Fibroblast of the conjunctiva (primary cell): ENCODE measurements around the gene SLC25A36.

Source experiments
- DNase-seq: peaks from one replicate; pipeline ENCODE4 v3.0.0-alpha.2; 2010; ENCODE audit warnings: low read depth

SLC25A36 gene

GRCh38 chr3:140941434-140942220, at the start of gene SLC25A36:
TSS of gene SLC25A36 (plus strand) at chr3:140941836. CDS start at chr3:140942055, 219 bp downstream.
- peak; percentile 95 for DNase-seq

GRCh38 chr3:140896997-140897396, 44.6 kb upstream of the SLC25A36 start:
- DNase-seq = no peak

GRCh38 chr3:140898340-140899180, 43.1 kb upstream of the SLC25A36 start:
- peak; percentile 72 for DNase-seq

GRCh38 chr3:140899363-140899762, 42.3 kb upstream of the SLC25A36 start:
- DNase-seq = no peak

GRCh38 chr3:140902791-140903190, 38.8 kb upstream of the SLC25A36 start:
- no peak for DNase-seq

- DNase-seq = no peak
Measured at GRCh38 chr3:140903196-140903595, 38.4 kb upstream of the SLC25A36 start.

GRCh38 chr3:140904521-140904920, 37.1 kb upstream of the SLC25A36 start:
- no peak for DNase-seq

GRCh38 chr3:140905559-140905958, 36.1 kb upstream of the SLC25A36 start:
- no peak for DNase-seq

GRCh38 chr3:140906785-140907184, 34.9 kb upstream of the SLC25A36 start:
- DNase-seq = no peak

- DNase-seq = no peak
Measured at GRCh38 chr3:140910860-140911259, 30.8 kb upstream of the SLC25A36 start.

GRCh38 chr3:140911822-140912221, 29.8 kb upstream of the SLC25A36 start:
- no peak for DNase-seq

GRCh38 chr3:140913728-140914127, 27.9 kb upstream of the SLC25A36 start:
- DNase-seq = no peak

GRCh38 chr3:140914384-140914945, 27.2 kb upstream of the SLC25A36 start:
- no peak for DNase-seq

- no peak for DNase-seq
Measured at GRCh38 chr3:140916603-140917002, 25.0 kb upstream of the SLC25A36 start.

GRCh38 chr3:140917772-140918171, 23.9 kb upstream of the SLC25A36 start:
- no peak for DNase-seq

- no peak for DNase-seq
Measured at GRCh38 chr3:140920029-140920428, 21.6 kb upstream of the SLC25A36 start.

- DNase-seq = peak; percentile 10
Measured at GRCh38 chr3:140922634-140923033, 19.0 kb upstream of the SLC25A36 start.

GRCh38 chr3:140924097-140924873, 17.4 kb upstream of the SLC25A36 start:
- DNase-seq = no peak

- DNase-seq = no peak
Measured at GRCh38 chr3:140927279-140928069, 14.2 kb upstream of the SLC25A36 start.

- no peak for DNase-seq
Measured at GRCh38 chr3:140929446-140929845, 12.2 kb upstream of the SLC25A36 start.

- no peak for DNase-seq
Measured at GRCh38 chr3:140931016-140931454, 10.6 kb upstream of the SLC25A36 start.
